Coronary artery (tissue), 2 donors: Measurements from ENCODE around the gene SLC16A3.

Experiments used
- DNase-seq: peaks from one replicate; pipeline ENCODE4 v3.0.0-alpha.2; 2017; ENCODE audit warnings: low spot score
- H3K27ac ChIP-seq, 2 donors: fragments of 200-600 bp; sonication (generic); one replicate each; pipeline ENCODE4 v1.5.1; 2016 to 2019
- H3K4me3 ChIP-seq: fragments of 200-600 bp; sonication (generic); 2 replicates; pipeline ENCODE4 v1.5.1; 2016; ENCODE audit warnings: mild to moderate bottlenecking, moderate library complexity
- CTCF ChIP-seq: fragments of 200-600 bp; sonication (generic); IDR thresholded peaks from one replicate; pipeline ENCODE4 v1.5.1; 2019; ENCODE audit warnings: antibody characterized with exemption

SLC16A3 gene

DNA sequence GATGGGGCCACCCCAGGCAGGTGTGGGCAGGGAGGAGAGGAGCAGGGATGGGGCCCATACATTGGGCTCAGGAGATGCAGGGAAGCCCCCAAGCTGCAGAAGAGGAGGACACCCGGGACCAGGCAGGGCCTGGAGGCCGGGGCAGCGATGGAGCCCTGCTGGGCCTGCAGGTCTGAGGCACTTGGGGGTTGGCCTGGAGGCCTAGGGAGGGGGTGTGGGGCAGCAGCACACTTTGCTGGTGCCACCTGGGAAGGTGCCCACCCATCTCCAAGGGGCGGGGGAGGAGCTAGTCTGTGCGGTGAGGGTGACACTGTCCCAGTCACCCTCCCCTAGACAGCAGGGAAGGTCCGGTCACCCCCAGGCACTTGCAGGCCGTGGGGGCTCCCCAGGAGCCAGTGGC, 9.8 kb upstream of the SLC16A3 start:
- DNase-seq = no peak
- no peak for TF ChIP-seq CTCF
- no peak overlapping the region for H3K4me3 ChIP-seq
- H3K27ac ChIP-seq = no peak overlapping the region

- DNase-seq = peak; percentile 68
- H3K27ac ChIP-seq = no peak overlapping the region
- H3K4me3 ChIP-seq = no peak overlapping the region
- no peak for TF ChIP-seq CTCF
Observed at GRCh38 chr17:82219753-82220709, 8.8 kb upstream of the SLC16A3 start.

DNA sequence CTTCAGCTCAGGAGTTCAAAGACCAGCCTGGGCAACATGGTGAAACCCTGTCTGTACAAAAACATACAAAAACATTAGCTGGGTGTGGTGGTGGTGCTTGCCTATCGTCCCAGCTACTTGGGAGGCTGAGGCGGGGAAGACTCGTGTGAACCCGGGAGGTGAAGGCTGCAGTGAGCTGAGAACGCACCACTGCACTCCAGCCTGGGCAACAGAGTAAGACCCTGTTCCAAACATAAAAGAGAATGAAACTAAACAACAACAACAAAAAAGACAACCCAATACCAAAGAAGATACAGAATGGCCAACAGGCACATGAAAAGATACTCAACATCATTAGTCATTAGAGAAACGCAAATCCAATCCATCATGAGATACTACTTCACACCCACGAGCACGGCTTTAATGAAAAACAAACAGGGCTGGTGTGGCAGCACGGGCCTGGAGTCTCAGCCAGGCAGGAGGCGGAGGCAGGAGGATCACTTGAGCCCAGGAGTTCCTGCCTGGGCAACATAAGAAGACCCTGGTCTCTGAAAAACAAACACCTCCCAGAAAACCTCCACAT, 7.4 kb upstream of the SLC16A3 start:
- TF ChIP-seq CTCF = no peak
- Histone ChIP-seq H3K4me3 (no peak overlapping the region), H3K27ac (no peak overlapping the region)
- no peak for DNase-seq

GRCh38 chr17:82222816-82223215, 6.0 kb upstream of the SLC16A3 start:
- Histone ChIP-seq H3K4me3 (no peak overlapping the region), H3K27ac (no peak overlapping the region)
- TF ChIP-seq CTCF = no peak
- no peak for DNase-seq

DNA sequence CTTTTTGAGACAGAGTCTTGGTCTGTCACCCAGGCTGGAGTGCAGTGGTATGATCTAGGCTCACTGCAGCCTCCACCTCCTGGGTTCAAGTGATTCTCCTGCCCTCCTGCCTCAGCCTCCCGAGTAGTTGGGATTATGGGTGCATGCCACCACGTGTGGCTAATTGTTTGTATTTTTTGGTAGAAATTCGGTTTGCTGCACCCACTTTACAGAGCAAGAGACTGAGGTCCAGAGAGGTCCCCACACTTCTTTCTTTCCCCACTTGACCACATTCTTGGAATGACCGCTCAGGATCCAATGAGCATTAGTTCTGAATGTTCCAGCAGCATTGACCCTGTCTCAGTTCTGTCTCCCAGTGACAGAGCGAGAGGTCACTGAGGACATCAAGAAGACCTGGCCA, 5.3 kb upstream of the SLC16A3 start:
- no peak for DNase-seq
- Histone ChIP-seq H3K27ac (no peak overlapping the region), H3K4me3 (no peak overlapping the region)
- TF ChIP-seq CTCF = no peak

GRCh38 chr17:82224666-82225065, 4.2 kb upstream of the SLC16A3 start:
- no peak for DNase-seq
- H3K4me3 ChIP-seq = no peak overlapping the region
- no peak for TF ChIP-seq CTCF
- no peak overlapping the region for H3K27ac ChIP-seq
